GM12878 (cell line): Measurements from ENCODE around the gene ALKBH2. TPM values are rescaled to one million over a fixed set of nuclear protein-coding genes. Genes with fewer than 3 reads are reported as not detected.

Experiments used
- BCL3 ChIP-seq: IDR thresholded peaks from 2 replicates; pipeline ENCODE4 v1.6.1; 2011; ENCODE audit warnings: borderline replicate concordance, low read depth, mild to moderate bottlenecking, moderate library complexity, low read length; ENCODE audit not compliant: insufficient read depth, poor library complexity, severe bottlenecking
- BHLHE40 ChIP-seq, 2 experiments: fragments of 450-650 bp in 1 of 2; IDR thresholded peaks; 2 replicates each; pipeline ENCODE4 v1.6.1; 2011 to 2017; ENCODE audit warnings: low read depth in 2 of 2, borderline replicate concordance in 1 of 2, improper control_type of control experiment in 1 of 2, low read length in 1 of 2, mild to moderate bottlenecking in 1 of 2
- CEBPB ChIP-seq, 2 experiments: fragments of 150-350 bp in 1 of 2; IDR thresholded peaks; 2 replicates each; pipeline ENCODE4 v1.6.1; 2012 to 2014; ENCODE audit warnings: low read depth in 2 of 2, low read length in 2 of 2, borderline replicate concordance in 1 of 2, inconsistent platforms in 1 of 2
- CREM ChIP-seq: IDR thresholded peaks from 2 replicates; pipeline ENCODE4 v1.6.1; 2014; ENCODE audit warnings: antibody characterized with exemption, low read depth
- ESRRA ChIP-seq: IDR thresholded peaks from 2 replicates; pipeline ENCODE4 v1.6.1; 2012; ENCODE audit warnings: mild to moderate bottlenecking, low read length, improper control_type of control experiment
- EZH2 ChIP-seq: IDR thresholded peaks from 2 replicates; pipeline ENCODE4 v1.6.1; 2012; ENCODE audit warnings: low read depth, mild to moderate bottlenecking, control low read depth, inconsistent platforms, low read length, borderline replicate concordance; ENCODE audit not compliant: control insufficient read depth
- GABPA ChIP-seq: IDR thresholded peaks from 2 replicates; pipeline ENCODE4 v1.6.1; 2014; ENCODE audit warnings: antibody characterized with exemption, low read depth, mild to moderate bottlenecking, inconsistent platforms
- GATAD2B ChIP-seq: fragments of 450-650 bp; conservative IDR thresholded peaks from 2 replicates; pipeline ENCODE4 v1.6.1; 2017; ENCODE audit warnings: low read depth, mild to moderate bottlenecking, moderate library complexity
- HDGF ChIP-seq: fragments of 450-650 bp; IDR thresholded peaks from 2 replicates; pipeline ENCODE4 v1.6.1; 2016; ENCODE audit warnings: antibody characterized with exemption
- JUND ChIP-seq: IDR thresholded peaks from 2 replicates; pipeline ENCODE4 v1.6.1; 2012; ENCODE audit warnings: low read depth, mild to moderate bottlenecking, low read length, improper control_type of control experiment, moderate library complexity
- MYB ChIP-seq: fragments of 150-350 bp; IDR thresholded peaks from 2 replicates; pipeline ENCODE4 v1.6.1; 2014; ENCODE audit warnings: mild to moderate bottlenecking, low read depth, low read length, borderline replicate concordance
- NBN ChIP-seq: fragments of 450-650 bp; IDR thresholded peaks from 2 replicates; pipeline ENCODE4 v1.6.1; 2016
- NFIC ChIP-seq: IDR thresholded peaks from 2 replicates; pipeline ENCODE4 v1.6.1; 2012; ENCODE audit warnings: low read depth, mild to moderate bottlenecking, inconsistent platforms, low read length, moderate library complexity
- NFYB ChIP-seq: IDR thresholded peaks from 2 replicates; pipeline ENCODE4 v1.6.1; 2011; ENCODE audit warnings: low read depth, mild to moderate bottlenecking, low read length, improper control_type of control experiment, moderate library complexity; ENCODE audit not compliant: insufficient read depth
- NR2C1 ChIP-seq: fragments of 450-650 bp; IDR thresholded peaks from 2 replicates; pipeline ENCODE4 v1.6.1; 2017; ENCODE audit warnings: antibody characterized with exemption, mild to moderate bottlenecking, moderate library complexity
- NR2F1 ChIP-seq: fragments of 450-650 bp; conservative IDR thresholded peaks from 2 replicates; pipeline ENCODE4 v1.6.1; 2017; ENCODE audit warnings: mild to moderate bottlenecking
- RFX5 ChIP-seq: IDR thresholded peaks from 2 replicates; pipeline ENCODE4 v1.6.1; 2011; ENCODE audit warnings: low read depth, low read length, improper control_type of control experiment
- SIX5 ChIP-seq: IDR thresholded peaks from 2 replicates; pipeline ENCODE4 v1.6.1; 2011; ENCODE audit warnings: mild to moderate bottlenecking, low read depth, low read length, moderate library complexity; ENCODE audit not compliant: severe bottlenecking
- SRF ChIP-seq, 2 experiments: IDR thresholded peaks; 2 replicates each; pipeline ENCODE4 v1.6.1; 2011; ENCODE audit warnings: low read depth in 2 of 2, low read length in 2 of 2, mild to moderate bottlenecking in 1 of 2, moderate library complexity in 1 of 2
- SUPT20H ChIP-seq: IDR thresholded peaks from 2 replicates; pipeline ENCODE4 v1.6.1; 2011; ENCODE audit warnings: low read depth, mild to moderate bottlenecking, low read length, moderate library complexity, borderline replicate concordance; ENCODE audit not compliant: control insufficient read depth
- SUZ12 ChIP-seq: fragments of 200-600 bp; sonication (generic); IDR thresholded peaks from one replicate; pipeline ENCODE4 v1.6.1; 2018; ENCODE audit warnings: antibody characterized with exemption, mild to moderate bottlenecking; ENCODE audit not compliant: unreplicated experiment
- ZBTB4 ChIP-seq: fragments of 450-650 bp; formaldehyde crosslinking; IDR thresholded peaks from 2 replicates; pipeline ENCODE4 v1.4.0; 2022; ENCODE audit warnings: mild to moderate bottlenecking, moderate library complexity
- ZNF24 ChIP-seq: fragments of 450-650 bp; IDR thresholded peaks from 2 replicates; pipeline ENCODE4 v1.6.1; 2017; ENCODE audit warnings: antibody characterized with exemption, mild to moderate bottlenecking
- ZNF622 ChIP-seq: fragments of 450-650 bp; IDR thresholded peaks from 2 replicates; pipeline ENCODE4 v1.6.1; 2017; ENCODE audit warnings: mild to moderate bottlenecking, inconsistent platforms
- polyA plus RNA-seq, 11 experiments: library from polyadenylated mRNA; depleted of rRNA in 4 of 11; unstranded in 6 of 11; stranded (reverse) in 5 of 11; fragments of >200 nt; fragmentation: Nextera tagmentation in 4 of 11; fragmentation: Illumina TruSeq in 1 of 11; extraction: Ambion mirVana in 4 of 11; extraction: Trizol in 1 of 11; gene quantifications; 1 replicate in 1 of 11; 2 replicates in 10 of 11; pipeline versions ENCODE4 v1.2.1 to v1.2.3, GENCODE V29; 2011 to 2016; ENCODE audit warnings: inconsistent platforms in 2 of 11, missing spikeins in 2 of 11, low read depth in 1 of 11
- total RNA-seq, 4 experiments: library from RNA; depleted of rRNA in 3 of 4; stranded (reverse); fragments of >200 nt in 3 of 4; fragmentation: Illumina TruSeq in 1 of 4; extraction: Trizol in 1 of 4; gene quantifications; 2 replicates each; pipeline versions ENCODE4 v1.2.1 to v1.2.3, GENCODE V29; 2013 to 2021
- TF ChIP-seq, protein P1 (sequence below): IDR thresholded peaks from 2 replicates; pipeline ENCODE4 v1.6.1; 2011; ENCODE audit warnings: borderline replicate concordance, low read depth, mild to moderate bottlenecking, moderate library complexity, mixed read lengths, low read length; ENCODE audit not compliant: insufficient read depth; ENCODE audit errors: extremely low read length

The ALKBH2 gene
- total and polyA plus RNA-seq, 10 of the 15 experiments (the other 5 are each of a cell fraction or from before 2014, with no cell fraction given): 5.6 to 40.3 (median 31.2) TPM

- TF ChIP-seq BCL3 (peak; percentile 49), SUPT20H (no peak), SUZ12 (no peak), GATAD2B (peak; percentile 89), BHLHE40 (IDR thresholded peaks at IDR 0.05; ENCODE audit: borderline replicate concordance in 1 of 2, low read depth in 2 of 2, low read length in 1 of 2) (peak in 1 of 2 experiments; percentile 75; a peak in 2 of 4 replicates), NFIC (no peak), GABPA (peak; percentile 100), ZNF622 (no peak), SRF (IDR thresholded peaks at IDR 0.05; ENCODE audit: low read depth in 2 of 2, low read length in 2 of 2) (peak; percentile 55 to 94; a peak in 3 of 4 replicates), MYB (0 out of 2 replicates have a peak, but pooled peaks have one; percentile 38), NR2F1 (peak; percentile 68; the same call in 1 of the 2 replicates), NFYB (no peak), CEBPB (IDR thresholded peaks at IDR 0.05; ENCODE audit: borderline replicate concordance in 1 of 2, low read depth in 2 of 2, low read length in 2 of 2) (no peak), ZBTB4 (CRISPR knock-in tag) (no peak), EZH2 (no peak), CREM (peak; percentile 76), HDGF (no peak), NBN (peak; percentile 91), NR2C1 (peak; percentile 63), ESRRA (peak; percentile 42; the same call in 1 of the 2 replicates), ZNF24 (peak; percentile 72), RFX5 (no peak), JUND (no peak), SIX5 (peak; percentile 79)
- TF ChIP-seq, protein P1, sequence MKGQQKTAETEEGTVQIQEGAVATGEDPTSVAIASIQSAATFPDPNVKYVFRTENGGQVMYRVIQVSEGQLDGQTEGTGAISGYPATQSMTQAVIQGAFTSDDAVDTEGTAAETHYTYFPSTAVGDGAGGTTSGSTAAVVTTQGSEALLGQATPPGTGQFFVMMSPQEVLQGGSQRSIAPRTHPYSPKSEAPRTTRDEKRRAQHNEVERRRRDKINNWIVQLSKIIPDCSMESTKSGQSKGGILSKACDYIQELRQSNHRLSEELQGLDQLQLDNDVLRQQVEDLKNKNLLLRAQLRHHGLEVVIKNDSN: peak; percentile 12
Observed at GRCh38 chr12:109052414-109053323, 40.6 kb downstream of the ALKBH2 start, which contains the start of gene USP30 (continued).
